ENCODE results near the gene IQSEC3. TPM values are rescaled to one million over a fixed set of nuclear protein-coding genes. Genes with fewer than 3 reads are reported as not detected.

IQSEC3 gene
- total RNA-seq, 1 experiment from 2014 or later: not detected

DNA sequence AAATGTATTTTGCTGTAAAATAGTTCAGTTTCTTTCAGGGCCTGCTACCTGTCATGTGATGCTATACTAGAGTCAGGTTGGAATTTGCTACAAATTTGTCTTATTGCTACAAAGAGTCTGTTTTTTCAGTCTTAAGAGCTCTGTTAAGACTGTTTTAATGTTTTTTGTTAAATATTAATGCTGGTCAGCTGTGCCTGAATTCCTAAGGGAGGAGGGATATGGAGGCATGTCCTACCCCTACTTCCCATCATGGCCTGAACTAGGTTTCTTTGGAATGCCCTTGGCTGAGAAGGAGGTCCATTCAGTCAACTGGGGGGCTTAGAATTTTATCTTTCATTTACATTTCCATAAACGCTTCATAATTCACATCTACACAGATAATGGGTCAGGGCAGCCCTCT is 30.0 kb downstream of the IQSEC3 start:
- in situ Hi-C loops (cut with HindIII; ENCODE audit: low pct_unique_long_range_greater_than_20kb, low sequenced_read_pairs) (no loop called here), intact Hi-C loops (cut with micrococcal nuclease; ENCODE audit: unreplicated experiment) (no loop called here)
- DNase-seq (ENCODE audit: low read depth, low spot score) (no peak), ATAC-seq (no peak)
- POLR2A ChIA-PET: no interaction called here
- Histone ChIP-seq H3K9me3 (ENCODE audit: control insufficient read depth, insufficient read depth, low read depth, low read length) (no peaks in the 10 kb centered on the region), H3K4me1 (ENCODE audit: control insufficient read depth, insufficient read depth, low read length) (no peaks in the 10 kb centered on the region), H3K27me3 (ENCODE audit: control insufficient read depth, insufficient read depth, low read length) (peaks cover 9% of the 10 kb centered on the region; the same call in 1 of the 2 replicates), H3K36me3 (ENCODE audit: control insufficient read depth, insufficient read depth, low read length) (no peaks in the 10 kb centered on the region), H3K27ac (ENCODE audit: low read length) (no peak overlapping the region), H3K4me3 (ENCODE audit: low read depth in 2 of 2, low read length in 2 of 2) (no peak overlapping the region)
- TF ChIP-seq, protein P1, sequence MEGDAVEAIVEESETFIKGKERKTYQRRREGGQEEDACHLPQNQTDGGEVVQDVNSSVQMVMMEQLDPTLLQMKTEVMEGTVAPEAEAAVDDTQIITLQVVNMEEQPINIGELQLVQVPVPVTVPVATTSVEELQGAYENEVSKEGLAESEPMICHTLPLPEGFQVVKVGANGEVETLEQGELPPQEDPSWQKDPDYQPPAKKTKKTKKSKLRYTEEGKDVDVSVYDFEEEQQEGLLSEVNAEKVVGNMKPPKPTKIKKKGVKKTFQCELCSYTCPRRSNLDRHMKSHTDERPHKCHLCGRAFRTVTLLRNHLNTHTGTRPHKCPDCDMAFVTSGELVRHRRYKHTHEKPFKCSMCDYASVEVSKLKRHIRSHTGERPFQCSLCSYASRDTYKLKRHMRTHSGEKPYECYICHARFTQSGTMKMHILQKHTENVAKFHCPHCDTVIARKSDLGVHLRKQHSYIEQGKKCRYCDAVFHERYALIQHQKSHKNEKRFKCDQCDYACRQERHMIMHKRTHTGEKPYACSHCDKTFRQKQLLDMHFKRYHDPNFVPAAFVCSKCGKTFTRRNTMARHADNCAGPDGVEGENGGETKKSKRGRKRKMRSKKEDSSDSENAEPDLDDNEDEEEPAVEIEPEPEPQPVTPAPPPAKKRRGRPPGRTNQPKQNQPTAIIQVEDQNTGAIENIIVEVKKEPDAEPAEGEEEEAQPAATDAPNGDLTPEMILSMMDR (IDR thresholded peaks at IDR 0.05): no peak
- TF ChIP-seq SIN3A (IDR thresholded peaks at IDR 0.05; ENCODE audit: borderline replicate concordance, insufficient read depth, low read depth, low read length): no peak
- TF ChIP-seq TCF7L2 (IDR thresholded peaks at IDR 0.05; ENCODE audit: low read depth, low read length): no peak
- TF ChIP-seq, protein P2, sequence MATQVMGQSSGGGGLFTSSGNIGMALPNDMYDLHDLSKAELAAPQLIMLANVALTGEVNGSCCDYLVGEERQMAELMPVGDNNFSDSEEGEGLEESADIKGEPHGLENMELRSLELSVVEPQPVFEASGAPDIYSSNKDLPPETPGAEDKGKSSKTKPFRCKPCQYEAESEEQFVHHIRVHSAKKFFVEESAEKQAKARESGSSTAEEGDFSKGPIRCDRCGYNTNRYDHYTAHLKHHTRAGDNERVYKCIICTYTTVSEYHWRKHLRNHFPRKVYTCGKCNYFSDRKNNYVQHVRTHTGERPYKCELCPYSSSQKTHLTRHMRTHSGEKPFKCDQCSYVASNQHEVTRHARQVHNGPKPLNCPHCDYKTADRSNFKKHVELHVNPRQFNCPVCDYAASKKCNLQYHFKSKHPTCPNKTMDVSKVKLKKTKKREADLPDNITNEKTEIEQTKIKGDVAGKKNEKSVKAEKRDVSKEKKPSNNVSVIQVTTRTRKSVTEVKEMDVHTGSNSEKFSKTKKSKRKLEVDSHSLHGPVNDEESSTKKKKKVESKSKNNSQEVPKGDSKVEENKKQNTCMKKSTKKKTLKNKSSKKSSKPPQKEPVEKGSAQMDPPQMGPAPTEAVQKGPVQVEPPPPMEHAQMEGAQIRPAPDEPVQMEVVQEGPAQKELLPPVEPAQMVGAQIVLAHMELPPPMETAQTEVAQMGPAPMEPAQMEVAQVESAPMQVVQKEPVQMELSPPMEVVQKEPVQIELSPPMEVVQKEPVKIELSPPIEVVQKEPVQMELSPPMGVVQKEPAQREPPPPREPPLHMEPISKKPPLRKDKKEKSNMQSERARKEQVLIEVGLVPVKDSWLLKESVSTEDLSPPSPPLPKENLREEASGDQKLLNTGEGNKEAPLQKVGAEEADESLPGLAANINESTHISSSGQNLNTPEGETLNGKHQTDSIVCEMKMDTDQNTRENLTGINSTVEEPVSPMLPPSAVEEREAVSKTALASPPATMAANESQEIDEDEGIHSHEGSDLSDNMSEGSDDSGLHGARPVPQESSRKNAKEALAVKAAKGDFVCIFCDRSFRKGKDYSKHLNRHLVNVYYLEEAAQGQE (IDR thresholded peaks at IDR 0.05; ENCODE audit: insufficient read depth in 1 of 2, low read depth in 2 of 2, low read length in 1 of 2): no peak
- TF ChIP-seq POLR2AphosphoS5 (IDR thresholded peaks at IDR 0.05; ENCODE audit: low read depth, low read length): no peak
- CTCF ChIA-PET: no interaction called here
- no TSS peak for BruUV-seq (replicated peaks)

DNA sequence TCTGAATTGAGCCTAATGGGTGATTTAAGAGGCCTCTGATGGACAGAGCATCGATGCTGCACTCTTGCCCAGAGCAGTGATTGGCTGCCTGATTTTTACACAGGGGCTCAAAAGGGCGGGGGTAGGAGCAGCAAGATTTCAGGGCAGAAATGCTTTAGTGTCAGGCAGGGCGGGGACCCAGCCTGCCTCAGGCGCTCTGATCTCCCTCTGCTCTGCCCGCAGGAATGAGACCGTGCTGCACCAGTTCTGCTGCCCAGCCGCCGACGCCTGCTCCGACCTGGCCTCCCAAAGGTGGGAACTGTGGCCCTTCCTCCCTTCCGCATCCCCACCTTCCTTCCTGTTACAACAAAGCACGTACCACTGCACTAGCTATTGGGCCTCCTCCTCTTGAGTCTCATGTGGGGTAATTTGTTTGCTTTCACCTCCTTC is 32.4 kb downstream of the IQSEC3 start:
- in situ Hi-C loops (cut with HindIII; ENCODE audit: low pct_unique_long_range_greater_than_20kb, low sequenced_read_pairs) (no loop called here), intact Hi-C loops (cut with micrococcal nuclease; ENCODE audit: unreplicated experiment) (no loop called here)
- ChIA-PET CTCF (interaction anchor here (0.6 kb wide), 1 partner anchor 121 kb away, joined by 3 read pairs; no protein-coding TSS in a partner anchor), POLR2A (no interaction called here)
- Histone ChIP-seq H3K9me3 (ENCODE audit: control insufficient read depth, insufficient read depth, low read depth, low read length) (no peaks in the 10 kb centered on the region), H3K27me3 (ENCODE audit: control insufficient read depth, insufficient read depth, low read length) (peaks cover 9% of the 10 kb centered on the region; the same call in 1 of the 2 replicates), H3K4me1 (ENCODE audit: control insufficient read depth, insufficient read depth, low read length) (no peaks in the 10 kb centered on the region), H3K4me3 (ENCODE audit: low read depth in 2 of 2, low read length in 2 of 2) (no peak overlapping the region), H3K27ac (ENCODE audit: low read length) (no peak overlapping the region), H3K36me3 (ENCODE audit: control insufficient read depth, insufficient read depth, low read length) (no peaks in the 10 kb centered on the region)
- no peak for DNase-seq (ENCODE audit: low read depth, low spot score)
- ATAC-seq: no peak
- TF ChIP-seq TCF7L2 (IDR thresholded peaks at IDR 0.05; ENCODE audit: low read depth, low read length): no peak
- TF ChIP-seq POLR2AphosphoS5 (IDR thresholded peaks at IDR 0.05; ENCODE audit: low read depth, low read length): no peak
- no peak for TF ChIP-seq SIN3A (IDR thresholded peaks at IDR 0.05; ENCODE audit: borderline replicate concordance, insufficient read depth, low read depth, low read length)
- TF ChIP-seq, protein P2 (IDR thresholded peaks at IDR 0.05; ENCODE audit: insufficient read depth in 1 of 2, low read depth in 2 of 2, low read length in 1 of 2): no peak
- TF ChIP-seq, protein P1 (IDR thresholded peaks at IDR 0.05): no peak
- no TSS peak for BruUV-seq (replicated peaks)
